Measurements from ENCODE around the gene DLGAP1. TPM values are rescaled to one million over a fixed set of nuclear protein-coding genes. Genes with fewer than 3 reads are reported as not detected.

DLGAP1 gene
- total and polyA plus RNA-seq, 2 of the 4 experiments (the other 2 are of a cell fraction): under 0.01 to 0.09 TPM

GRCh38 chr18:3713166-3713565, 741.9 kb downstream of the DLGAP1 start:
- Histone ChIP-seq H3K9ac (ENCODE audit: low read depth, low read length) (no peak overlapping the region), H4K91ac (ENCODE audit: insufficient read depth, low read depth, low read length) (no peak overlapping the region), H2BK20ac (ENCODE audit: low read depth, low read length) (no peak overlapping the region), H2AK5ac (ENCODE audit: low read depth, low read length) (no peak overlapping the region), H3K9me1 (ENCODE audit: insufficient read depth, low read length) (no peaks in the 10 kb centered on the region; the same call in 1 of the 2 replicates), H3K79me1 (ENCODE audit: low read depth in 1 of 2, low read length in 2 of 2) (no peaks in the 10 kb centered on the region), H3K14ac (replicated peaks; ENCODE audit: low read depth, low read length) (no peak overlapping the region), H4K20me1 (ENCODE audit: insufficient read depth, low read length) (no peaks in the 10 kb centered on the region), H3K4ac (ENCODE audit: low read depth, low read length) (no peak overlapping the region), H3K36me3 (ENCODE audit: control insufficient read depth, insufficient read depth, low read length) (no peaks in the 10 kb centered on the region), H3K4me1 (ENCODE audit: control insufficient read depth, insufficient read depth, low read length) (peaks cover 10% of the 10 kb centered on the region), H2BK5ac (ENCODE audit: low read depth, low read length, poor library complexity, severe bottlenecking) (no peak overlapping the region), H3K27ac (ENCODE audit: insufficient read depth, low read length) (no peak overlapping the region), H2AFZ (replicated peaks; ENCODE audit: low read length, poor library complexity) (no peak overlapping the region), H4K8ac (ENCODE audit: low read depth in 2 of 2, low read length in 2 of 2) (no peak overlapping the region), H3K18ac (ENCODE audit: low read depth, low read length) (no peak overlapping the region), H2BK15ac (ENCODE audit: low read depth, low read length) (no peak overlapping the region), H3K4me2 (ENCODE audit: low read depth, low read length) (no peak overlapping the region), H2AK9ac (replicated peaks; ENCODE audit: low read depth, low read length, poor library complexity) (no peak overlapping the region), H4K5ac (ENCODE audit: low read depth, low read length) (no peak overlapping the region; the same call in 1 of the 2 replicates), H3K4me3 (ENCODE audit: insufficient read depth, low read depth, low read length) (no peak overlapping the region), H2BK120ac (ENCODE audit: low read depth, low read length) (no peak overlapping the region), H3K23ac (ENCODE audit: low read depth, low read length) (no peak overlapping the region), H3K56ac (ENCODE audit: extremely low read depth, insufficient read depth, low read length) (no peak overlapping the region), H3K27me3 (ENCODE audit: control insufficient read depth, insufficient read depth, low read length) (peaks cover 5% of the 10 kb centered on the region), H3K9me3 (ENCODE audit: control insufficient read depth, insufficient read depth, low read length) (no peaks in the 10 kb centered on the region)
- in situ Hi-C loops (cut with MboI; ENCODE audit: low sequenced_read_pairs): no loop called here
- DNase-seq (no peak), ATAC-seq (ENCODE audit: low read depth) (no peak)
- 70% methylated on average over 3 of the region's 4 CpGs; no CpG with 5 or more reads in 1 of the 2 experiments for WGBS, 2 experiments (ENCODE audit: extremely low coverage in 2 of 2, insufficient read length in 1 of 2)
- BruUV-seq (replicated peaks): no TSS peak
- dilution Hi-C loops (cut with HindIII; ENCODE audit: low sequenced_read_pairs, unreplicated experiment): no loop called here
- intact Hi-C loops (cut with micrococcal nuclease): no loop called here
- POLR2A ChIA-PET (ENCODE audit: unreplicated experiment): no interaction called here
- TF ChIP-seq BHLHE40 (IDR thresholded peaks at IDR 0.05; ENCODE audit: low read depth, low read length): no peak
- CTCF ChIA-PET: interaction anchor here (1.4 kb wide), 2 partner anchors 9 to 282 kb away, joined by 4 read pairs; no protein-coding TSS in a partner anchor
